Measurements from ENCODE around the gene ARHGAP26.
A peak's percentile ranks its signal among the peaks of the same experiment; 100 is the strongest.

The ARHGAP26 gene

DNA sequence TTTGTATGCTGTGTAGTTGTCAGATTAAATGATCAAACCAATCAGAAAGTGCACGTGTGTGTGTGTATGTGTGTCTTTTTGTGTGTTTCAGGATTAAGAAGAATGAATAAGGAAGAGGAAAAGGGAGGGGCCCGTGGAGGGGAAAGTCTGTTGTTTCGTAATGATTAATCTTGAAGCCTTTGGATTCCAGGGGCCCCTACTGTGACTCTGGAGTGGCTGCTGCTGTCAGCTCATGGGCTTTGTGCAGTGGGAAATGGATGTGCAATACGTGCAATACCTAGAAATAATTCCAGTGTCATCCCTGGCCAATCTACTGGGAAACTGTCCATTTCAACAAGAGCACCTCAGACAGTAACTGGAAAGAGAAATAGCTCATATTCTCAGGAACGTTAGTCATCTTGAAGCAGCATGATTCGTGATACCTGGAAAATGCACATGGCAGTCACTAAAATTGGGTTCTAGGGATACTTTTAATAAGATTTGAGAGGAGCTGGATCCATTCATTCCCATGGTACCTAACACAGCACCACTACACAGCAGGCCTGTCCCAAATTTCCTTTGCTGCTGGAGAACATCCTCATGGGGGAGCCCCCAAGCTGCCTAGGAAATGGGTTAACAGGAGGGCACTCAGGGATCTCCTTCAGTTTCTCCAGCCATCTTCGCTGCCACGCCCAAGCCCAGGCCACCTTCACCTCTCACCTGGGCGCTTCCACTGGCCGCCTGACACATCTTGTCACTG, 447.1 kb downstream of the ARHGAP26 start:
- peak; percentile 32 for DNase-seq

GRCh38 chr5:143217804-143218160, 447.6 kb downstream of the ARHGAP26 start:
- no peak for DNase-seq

- no peak for DNase-seq
Measured at GRCh38 chr5:143218517-143219170, 448.5 kb downstream of the ARHGAP26 start.

DNA sequence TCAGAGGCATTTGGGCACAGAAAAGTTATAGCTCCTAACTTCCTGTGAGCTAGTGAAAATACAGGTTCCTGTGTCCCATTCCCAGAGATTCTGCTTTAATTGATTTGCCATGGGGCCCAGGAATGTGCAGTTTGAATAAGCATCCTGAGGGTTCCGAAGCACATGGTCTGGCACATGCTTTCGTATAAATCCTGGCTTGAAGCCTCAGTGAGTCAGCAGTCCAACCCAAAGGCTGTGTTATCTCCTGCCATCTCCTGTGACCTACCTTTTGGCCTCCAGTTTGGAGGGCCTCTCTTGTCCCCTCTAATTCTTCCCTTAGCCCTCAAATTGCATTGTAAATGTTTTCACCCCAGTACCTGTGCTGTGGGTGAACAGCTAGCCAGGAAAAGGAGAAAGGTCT, 449.5 kb downstream of the ARHGAP26 start:
- no peak for DNase-seq

DNA sequence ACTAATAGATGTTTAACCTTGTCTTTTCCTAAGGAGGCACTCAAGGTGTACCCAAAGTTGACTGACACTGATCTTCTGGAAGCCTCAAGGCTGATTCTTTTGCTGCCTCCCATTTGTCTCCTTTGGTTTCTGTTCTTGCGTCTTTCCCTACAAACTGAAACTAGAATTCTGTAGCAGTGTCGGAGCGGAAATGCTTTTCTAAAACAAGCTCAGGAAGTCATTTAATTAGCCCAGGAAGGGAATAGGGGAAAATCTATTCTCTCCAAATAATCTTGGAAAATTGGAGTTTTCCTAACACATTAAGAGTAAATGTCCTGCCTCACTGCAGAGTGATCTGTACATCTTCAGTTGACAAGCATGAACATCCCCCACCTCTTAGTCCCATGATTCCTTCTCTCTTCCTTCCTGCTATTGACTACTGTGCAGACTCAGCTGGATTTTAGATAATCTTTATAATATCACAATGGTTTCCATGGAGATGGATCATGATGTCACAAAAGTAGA, 450.6 kb downstream of the ARHGAP26 start:
- DNase-seq: no peak

- peak; percentile 90 for DNase-seq
Measured at GRCh38 chr5:143222287-143223231, 452.4 kb downstream of the ARHGAP26 start.

DNA sequence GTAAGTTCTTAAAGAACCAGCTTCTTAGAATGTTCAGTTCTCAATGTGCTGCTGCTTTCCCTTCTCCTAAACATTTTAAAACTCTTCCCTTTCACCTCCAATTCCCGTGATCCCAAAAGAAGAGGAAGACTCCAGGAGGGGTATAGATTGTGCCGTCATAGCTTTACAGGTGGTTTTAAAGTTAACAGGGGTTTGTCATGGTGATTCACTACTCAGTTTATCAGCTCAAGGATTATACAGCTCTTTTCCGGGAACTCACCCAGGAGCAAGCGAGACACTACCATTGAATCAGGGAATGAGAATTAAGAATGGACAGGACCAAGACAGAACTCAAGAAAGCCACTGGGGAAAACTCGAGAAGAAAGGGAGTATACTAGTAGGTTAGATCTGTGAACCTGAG, 454.5 kb downstream of the ARHGAP26 start:
- DNase-seq: no peak

DNA sequence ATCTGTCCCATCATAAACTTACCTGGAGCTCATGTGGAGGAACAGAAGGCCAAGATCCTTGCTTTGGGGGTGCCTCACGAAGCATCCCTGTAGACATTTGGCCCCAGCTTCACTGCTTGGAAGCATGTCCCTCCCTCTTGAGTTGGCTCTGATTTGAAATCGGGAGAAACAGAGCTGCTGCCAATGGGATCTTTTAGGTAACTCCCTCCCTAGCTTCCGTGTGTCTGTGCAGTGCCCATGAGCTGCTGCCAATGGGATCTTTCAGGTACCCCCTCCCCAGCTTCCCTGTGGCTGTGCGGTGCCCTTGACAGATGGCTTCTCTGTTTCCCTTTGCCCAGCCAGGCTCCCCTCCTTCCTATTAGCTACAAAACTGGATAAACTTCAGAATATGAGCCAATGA, 455.3 kb downstream of the ARHGAP26 start:
- DNase-seq: no peak

DNA sequence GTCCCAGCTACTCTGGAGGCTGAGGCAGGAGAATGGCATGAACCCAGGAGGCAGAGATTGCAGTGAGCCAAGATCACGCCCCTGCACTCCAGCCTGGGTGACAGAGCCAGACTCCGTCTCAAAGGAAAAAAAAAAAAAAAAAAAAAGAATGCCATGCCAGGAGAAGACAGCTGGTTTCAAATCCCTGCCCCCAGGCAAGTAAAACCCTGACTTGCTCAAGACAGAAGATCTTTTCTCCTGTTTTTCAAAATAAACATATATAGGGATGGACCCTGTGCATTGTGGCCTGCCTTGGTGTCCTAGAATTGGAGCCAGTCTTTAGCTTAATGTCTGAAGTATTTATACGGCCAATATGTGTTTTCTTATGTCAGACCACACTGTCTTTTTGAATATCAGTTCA, 456.2 kb downstream of the ARHGAP26 start:
- DNase-seq: no peak

- no peak for DNase-seq
Measured at GRCh38 chr5:143226872-143227271, 456.7 kb downstream of the ARHGAP26 start.

DNA sequence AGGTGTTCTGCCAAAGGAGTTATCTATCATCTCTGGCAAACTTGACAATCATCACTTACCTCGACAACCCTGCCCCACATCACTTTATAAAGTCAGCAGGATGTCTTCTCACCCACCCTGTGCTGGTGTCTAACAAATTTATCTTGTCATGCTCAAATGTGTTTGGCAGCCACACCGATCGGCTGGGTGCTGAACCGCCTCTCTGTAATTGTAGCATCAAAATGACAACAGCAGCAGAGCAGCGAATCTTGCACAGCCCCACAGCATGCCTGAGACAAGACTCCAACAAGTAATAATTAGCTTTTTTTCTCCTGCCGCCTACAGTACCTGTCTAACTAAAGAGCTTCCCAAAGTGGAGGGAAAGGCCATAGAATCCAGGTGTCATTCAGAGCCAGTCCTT, 457.1 kb downstream of the ARHGAP26 start:
- DNase-seq: no peak

DNA sequence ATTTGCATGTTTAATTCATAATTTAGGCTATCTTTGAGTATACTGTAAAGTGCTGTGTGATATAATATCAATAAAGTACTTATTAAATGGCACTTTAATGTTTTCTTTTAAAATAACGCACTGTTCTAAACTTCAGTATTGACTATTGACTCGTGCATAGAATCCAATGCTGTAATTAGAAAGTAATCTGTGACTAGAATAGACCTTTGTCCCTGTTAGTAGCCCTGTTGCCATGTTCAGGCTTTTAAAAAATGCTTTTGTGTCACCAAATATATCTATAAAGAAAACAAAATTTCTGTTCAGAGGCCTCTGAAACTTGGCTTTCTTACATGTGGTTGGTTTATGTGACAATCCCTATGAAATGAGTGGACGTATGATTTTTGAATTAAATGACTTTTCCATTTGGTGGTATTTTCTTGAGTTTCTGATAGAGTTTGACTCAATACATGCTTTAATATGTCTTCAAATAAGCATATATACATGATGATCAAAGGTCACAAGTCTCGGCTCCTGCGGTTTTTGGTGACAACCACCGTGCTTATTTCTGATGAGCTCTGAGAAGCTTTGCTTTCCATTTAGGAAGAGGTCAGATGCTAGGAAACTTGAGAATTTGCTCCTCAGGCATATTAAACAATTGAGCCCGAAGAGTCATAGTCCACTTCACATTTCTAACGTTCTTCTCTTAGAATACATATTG, 458.6 kb downstream of the ARHGAP26 start:
- no peak for DNase-seq

DNA sequence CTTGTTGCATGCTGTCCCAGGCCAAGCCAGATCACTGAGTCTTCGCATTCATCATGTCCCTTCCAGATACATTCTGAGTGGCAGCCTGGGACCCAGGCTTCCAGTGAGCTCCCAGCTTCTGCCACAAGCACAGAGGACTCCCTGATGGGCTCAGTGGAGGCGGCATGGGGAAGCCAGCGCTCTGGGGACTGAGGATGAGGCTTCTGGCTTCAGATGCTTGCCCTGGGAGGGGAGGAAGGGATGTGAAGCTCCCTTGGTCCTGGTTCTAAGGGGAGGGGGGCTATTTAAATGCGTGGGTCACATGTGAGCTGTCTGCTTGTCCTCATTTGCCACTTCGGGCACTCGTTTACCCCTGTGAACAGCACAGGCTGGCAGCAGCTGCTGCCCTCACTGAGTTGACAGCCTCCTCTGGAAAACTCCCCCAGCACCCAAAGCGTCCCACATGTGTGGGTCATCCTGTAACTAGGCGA, 459.3 kb downstream of the ARHGAP26 start:
- DNase-seq: no peak

- DNase-seq: no peak
Measured at GRCh38 chr5:143229896-143230675, 459.9 kb downstream of the ARHGAP26 start.

DNA sequence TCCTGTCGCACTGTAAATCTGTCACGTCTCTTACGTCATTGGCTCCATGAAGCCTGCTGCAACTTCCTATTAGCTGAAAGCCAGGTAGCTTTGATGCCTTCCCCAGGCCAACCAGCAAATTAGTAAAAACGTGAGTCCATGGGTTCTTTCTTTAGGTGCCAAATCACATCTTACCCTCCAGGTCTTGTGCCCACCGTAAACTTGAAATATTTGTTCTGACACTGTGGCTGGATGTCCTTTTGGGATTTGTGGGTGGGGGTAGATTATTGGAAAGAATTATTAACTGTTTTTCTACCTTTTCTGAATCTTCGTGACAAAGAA, 460.5 kb downstream of the ARHGAP26 start:
- no peak for DNase-seq

DNA sequence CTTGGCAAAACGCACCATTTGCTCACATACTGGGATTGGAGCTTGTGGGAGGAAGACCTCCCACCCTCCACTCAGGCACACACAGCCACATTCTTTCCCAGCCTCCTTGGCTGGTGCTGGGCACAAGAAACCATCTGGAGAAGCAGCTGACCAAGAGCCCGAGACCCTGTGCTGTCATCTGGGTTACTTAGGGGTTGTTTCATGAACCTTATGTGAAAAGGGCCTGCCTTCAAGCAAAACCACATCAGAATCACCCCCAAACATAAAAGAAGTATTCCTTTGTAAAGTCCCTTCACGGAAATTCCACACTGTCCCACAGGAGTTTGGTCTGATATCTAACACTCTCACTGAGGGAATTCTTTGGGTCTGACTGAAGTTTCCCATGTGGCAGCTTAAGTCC, 461.2 kb downstream of the ARHGAP26 start:
- DNase-seq: no peak

- DNase-seq: no peak
Measured at GRCh38 chr5:143231973-143232812, 462.0 kb downstream of the ARHGAP26 start.

DNA sequence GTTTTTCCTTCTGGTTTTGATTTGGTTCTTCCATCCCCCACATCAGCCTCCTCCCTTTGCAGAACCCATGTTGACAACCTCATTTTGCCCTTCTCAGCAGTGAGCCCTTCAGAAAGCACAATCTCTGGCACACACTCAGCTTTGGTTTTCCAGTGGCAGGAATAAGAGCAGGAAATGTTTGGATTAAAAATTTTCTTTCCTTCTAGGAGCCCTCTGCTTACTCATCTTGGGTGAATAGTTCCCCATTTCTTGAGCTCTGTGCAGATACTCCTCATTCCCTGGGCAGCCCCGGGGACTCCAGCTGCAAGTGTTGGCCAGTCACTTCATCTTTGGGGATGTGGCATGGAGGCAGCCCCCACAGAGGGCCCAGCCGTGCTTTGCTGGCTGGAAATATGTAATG, 462.9 kb downstream of the ARHGAP26 start:
- no peak for DNase-seq

DNA sequence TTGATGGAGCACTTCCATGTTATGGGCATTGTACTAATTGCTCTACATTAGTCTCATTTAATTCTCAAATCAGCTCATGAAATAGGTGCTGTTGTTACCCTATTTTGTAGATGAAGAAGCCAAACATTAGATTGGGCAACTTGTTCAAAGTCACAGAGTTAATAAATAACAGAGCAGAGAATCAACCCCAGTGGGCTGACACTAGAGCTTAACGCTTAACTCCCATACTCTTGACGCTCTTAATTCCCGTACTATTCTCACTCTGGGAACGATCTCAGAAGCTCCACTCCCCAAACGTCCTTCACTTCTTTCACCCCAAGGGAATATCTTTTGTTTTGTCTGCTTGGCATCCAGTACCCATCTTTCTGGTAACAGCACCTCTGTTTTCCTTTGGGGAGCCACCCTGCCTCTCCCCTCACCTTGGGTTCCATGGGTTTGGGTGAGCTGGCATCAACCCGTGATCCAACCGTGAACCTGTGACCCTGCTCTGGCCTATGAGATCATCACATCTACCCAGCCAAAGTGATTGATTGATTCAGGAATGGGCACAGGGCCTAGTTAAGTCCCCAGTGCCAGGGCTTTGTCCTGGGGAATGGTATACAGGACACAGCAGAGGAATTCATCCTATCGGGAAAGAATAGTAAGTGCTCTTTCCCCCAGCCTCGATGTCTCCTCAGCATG, 464.1 kb downstream of the ARHGAP26 start:
- no peak for DNase-seq

- no peak for DNase-seq
Measured at GRCh38 chr5:143235423-143235822, 465.2 kb downstream of the ARHGAP26 start.
